H1 (cell line): Measurements from ENCODE around the gene ZBTB33. TPM values are rescaled to one million over a fixed set of nuclear protein-coding genes. Genes with fewer than 3 reads are reported as not detected.

ENCODE experiments used
- CTCF ChIA-PET: fragments of 300-600 bp; sonication (Branson Sonifier 250); formaldehyde crosslinking; loops from one replicate; lab custom pipeline; 2021; ENCODE audit not compliant: partially characterized antibody; lab: Charles Lee
- POLR2A ChIA-PET: fragments of 300-600 bp; sonication (Branson Sonifier 250); formaldehyde crosslinking; loops from one replicate; lab custom pipeline; 2021; ENCODE audit warnings: inconsistent platforms; ENCODE audit not compliant: partially characterized antibody; lab: Charles Lee
- DNase-seq, 2 experiments: peaks; one replicate each; pipeline versions ENCODE4 v3.0.0 to v3.0.0-alpha.2; 2010 to 2022; ENCODE audit warnings: low spot score in 2 of 2, low read depth in 1 of 2, mixed read lengths in 1 of 2
- FAIRE-seq: peaks from 2 replicates; lab custom pipeline; 2011; peaks lifted over from hg19 to GRCh38; lab: Jason Lieb, UNC
- H2AFZ ChIP-seq: 2 replicates; pipeline ENCODE4 v1.8.1; 2012; ENCODE audit warnings: low read length, inconsistent platforms
- H2AK5ac ChIP-seq: 2 replicates; pipeline ENCODE4 v1.6.1; 2013; ENCODE audit warnings: low read depth, low read length
- H2BK120ac ChIP-seq: replicated peaks from 2 replicates; pipeline ENCODE3; 2013; ENCODE audit warnings: low read depth, low read length, inconsistent platforms
- H2BK12ac ChIP-seq: 2 replicates; pipeline ENCODE4 v1.6.1; 2013; ENCODE audit warnings: low read depth, low read length
- H2BK15ac ChIP-seq: 2 replicates; pipeline ENCODE4 v1.6.1; 2013; ENCODE audit warnings: low read length
- H2BK20ac ChIP-seq: 2 replicates; pipeline ENCODE4 v1.6.1; 2013; ENCODE audit warnings: low read length
- H2BK5ac ChIP-seq: 2 replicates; pipeline ENCODE4 v1.6.1; 2013; ENCODE audit warnings: low read depth, low read length
- H3K14ac ChIP-seq: 2 replicates; pipeline ENCODE4 v1.6.1; 2013; ENCODE audit warnings: inconsistent platforms; ENCODE audit not compliant: insufficient read length
- H3K18ac ChIP-seq: 2 replicates; pipeline ENCODE4 v1.6.1; 2013; ENCODE audit warnings: low read length; ENCODE audit errors: extremely low read depth
- H3K23ac ChIP-seq: 2 replicates; pipeline ENCODE4 v1.6.1; 2013; ENCODE audit warnings: inconsistent platforms; ENCODE audit not compliant: insufficient read length
- H3K23me2 ChIP-seq: 2 replicates; pipeline ENCODE4 v1.6.1; 2013; ENCODE audit warnings: low read depth, low read length
- H3K27ac ChIP-seq: 2 replicates; pipeline ENCODE4 v1.6.1; 2011; ENCODE audit warnings: low read depth, low read length, inconsistent platforms
- H3K27me3 ChIP-seq, 4 experiments: replicated peaks in 1 of 4; 1 replicate in 1 of 4; 2 replicates in 3 of 4; pipeline versions ENCODE4 v1.6.1 to v1.8.1; 2011 to 2013; ENCODE audit warnings: low read length in 3 of 4, mild to moderate bottlenecking in 3 of 4, inconsistent platforms in 2 of 4, mixed read lengths in 2 of 4, moderate library complexity in 1 of 4; ENCODE audit not compliant: control insufficient read depth in 3 of 4, insufficient read depth in 3 of 4; ENCODE audit errors: extremely low read depth in 1 of 4
- H3K36me3 ChIP-seq, 4 experiments: 2 replicates each; pipeline versions ENCODE4 v1.6.1 to v1.8.1; 2011 to 2013; ENCODE audit warnings: mild to moderate bottlenecking in 4 of 4, low read length in 3 of 4, moderate library complexity in 2 of 4, control low read depth in 1 of 4, inconsistent platforms in 1 of 4; ENCODE audit not compliant: insufficient read depth in 4 of 4, control insufficient read depth in 2 of 4
- H3K4ac ChIP-seq: replicated peaks from 2 replicates; pipeline ENCODE3; 2013; ENCODE audit warnings: low read length, low read depth, mixed read lengths, inconsistent platforms; ENCODE audit not compliant: insufficient read length
- H3K4me1 ChIP-seq, 4 experiments: replicated peaks in 1 of 4; 1 replicate in 1 of 4; 2 replicates in 3 of 4; pipeline versions ENCODE4 v1.6.1 to v1.8.1; 2011 to 2013; ENCODE audit warnings: low read length in 3 of 4, inconsistent platforms in 2 of 4, mixed read lengths in 1 of 4; ENCODE audit not compliant: insufficient read depth in 4 of 4, control insufficient read depth in 3 of 4
- H3K4me2 ChIP-seq, 2 experiments: 2 replicates each; pipeline versions ENCODE4 v1.6.1 to v1.8.1; 2011 to 2013; ENCODE audit warnings: low read depth in 2 of 2, low read length in 2 of 2, control low read depth in 1 of 2, inconsistent platforms in 1 of 2, mild to moderate bottlenecking in 1 of 2; ENCODE audit not compliant: insufficient read depth in 1 of 2
- H3K4me3 ChIP-seq, 4 experiments: fragments of 200-600, 300-600 bp in 1 of 4; sonication (generic), shearing (Covaris generic), sonication (Bioruptor Twin) in 1 of 4; 2 replicates each; pipeline versions ENCODE4 v1.5.1 to v1.8.1; 2011 to 2016; ENCODE audit warnings: low read length in 4 of 4, low read depth in 3 of 4, control low read depth in 2 of 4, inconsistent platforms in 2 of 4, mild to moderate bottlenecking in 2 of 4, mixed read lengths in 1 of 4, moderate library complexity in 1 of 4; ENCODE audit not compliant: insufficient read depth in 2 of 4; ENCODE audit errors: extremely low read depth in 1 of 4
- H3K56ac ChIP-seq: replicated peaks from 2 replicates; pipeline ENCODE3; 2013; ENCODE audit warnings: low read depth, mild to moderate bottlenecking, mixed read lengths, low read length, inconsistent platforms; ENCODE audit not compliant: insufficient read length
- H3K79me1 ChIP-seq: 2 replicates; pipeline ENCODE4 v1.6.1; 2013; ENCODE audit warnings: low read depth, low read length, control low read depth
- H3K79me2 ChIP-seq, 2 experiments: 2 replicates each; pipeline versions ENCODE4 v1.6.1 to v1.8.1; 2012 to 2013; ENCODE audit warnings: low read length in 2 of 2, mild to moderate bottlenecking in 2 of 2, inconsistent platforms in 1 of 2; ENCODE audit not compliant: insufficient read depth in 2 of 2, control insufficient read depth in 1 of 2
- H3K9ac ChIP-seq, 4 experiments: replicated peaks in 1 of 4; 1 replicate in 1 of 4; 2 replicates in 3 of 4; pipeline versions ENCODE4 v1.6.1 to v1.8.1; 2011 to 2013; ENCODE audit warnings: low read depth in 3 of 4, low read length in 3 of 4, control low read depth in 2 of 4, mild to moderate bottlenecking in 2 of 4, moderate library complexity in 2 of 4, inconsistent platforms in 1 of 4; ENCODE audit errors: extremely low read depth in 1 of 4
- H3K9me3 ChIP-seq, 2 experiments: 2 replicates each; pipeline versions ENCODE4 v1.6.1 to v1.8.1; 2012 to 2013; ENCODE audit warnings: mild to moderate bottlenecking in 2 of 2, moderate library complexity in 2 of 2, control low read depth in 1 of 2, inconsistent platforms in 1 of 2, low read depth in 1 of 2, low read length in 1 of 2, mixed read lengths in 1 of 2; ENCODE audit not compliant: insufficient read depth in 2 of 2
- H4K20me1 ChIP-seq, 2 experiments: replicated peaks in 1 of 2; 2 replicates each; pipeline versions ENCODE3 to v1.8.1; 2011 to 2013; ENCODE audit warnings: inconsistent platforms in 2 of 2, low read length in 2 of 2, mild to moderate bottlenecking in 1 of 2; ENCODE audit not compliant: insufficient read depth in 2 of 2, control insufficient read depth in 1 of 2
- H4K5ac ChIP-seq: 2 replicates; pipeline ENCODE4 v1.6.1; 2013; ENCODE audit warnings: low read length, low read depth, mixed read lengths, inconsistent platforms; ENCODE audit not compliant: insufficient read length
- H4K8ac ChIP-seq: 2 replicates; pipeline ENCODE4 v1.8.0; 2013; ENCODE audit warnings: mild to moderate bottlenecking, moderate library complexity, low read length, inconsistent platforms; ENCODE audit not compliant: insufficient read depth; ENCODE audit errors: extremely low read depth
- H4K91ac ChIP-seq: replicated peaks from 2 replicates; pipeline ENCODE3; 2013; ENCODE audit warnings: low read length, mixed read lengths, inconsistent platforms; ENCODE audit not compliant: insufficient read length
- ATF2 ChIP-seq: IDR thresholded peaks from 2 replicates; pipeline ENCODE4 v1.6.1; 2012; ENCODE audit warnings: low read length, inconsistent platforms
- BRCA1 ChIP-seq: IDR thresholded peaks from 2 replicates; pipeline ENCODE4 v1.6.1; 2012; ENCODE audit warnings: low read depth, low read length, improper control_type of control experiment
- GABPA ChIP-seq: IDR thresholded peaks from 2 replicates; pipeline ENCODE4 v1.6.1; 2011; ENCODE audit warnings: mild to moderate bottlenecking, low read length, moderate library complexity, borderline replicate concordance; ENCODE audit not compliant: insufficient read depth
- PHF8 ChIP-seq: fragments of 200-600 bp; sonication (generic); conservative IDR thresholded peaks from 2 replicates; pipeline ENCODE4 v1.7.1; 2012; ENCODE audit warnings: low read depth, mild to moderate bottlenecking, inconsistent platforms, low read length, moderate library complexity
- RBBP5 ChIP-seq: IDR thresholded peaks from 2 replicates; pipeline ENCODE4 v1.7.1; 2012; ENCODE audit warnings: low read depth, mild to moderate bottlenecking, inconsistent platforms, low read length, moderate library complexity, borderline replicate concordance
- RFX5 ChIP-seq: IDR thresholded peaks from 2 replicates; pipeline ENCODE4 v1.6.1; 2011; ENCODE audit warnings: low read depth, low read length, improper control_type of control experiment, borderline replicate concordance
- SIX5 ChIP-seq: IDR thresholded peaks from 2 replicates; pipeline ENCODE4 v1.6.1; 2011; ENCODE audit warnings: mild to moderate bottlenecking, low read depth, low read length
- SP4 ChIP-seq: IDR thresholded peaks from 2 replicates; pipeline ENCODE4 v1.6.1; 2012; ENCODE audit warnings: low read length, inconsistent platforms
- TAF7 ChIP-seq: optimal IDR thresholded peaks from 2 replicates; pipeline ENCODE3; 2011; ENCODE audit warnings: low read depth, mild to moderate bottlenecking, inconsistent platforms, low read length, moderate library complexity, borderline replicate concordance
- YY1 ChIP-seq: IDR thresholded peaks from 2 replicates; pipeline ENCODE4 v1.6.1; 2011; ENCODE audit warnings: low read depth, mild to moderate bottlenecking, low read length
- polyA plus RNA-seq, 7 experiments: library from polyadenylated mRNA; depleted of rRNA in 3 of 7; stranded (reverse) in 5 of 7; unstranded in 2 of 7; fragments of >200 nt in 5 of 7; fragments of 200-250 nt in 2 of 7; gene quantifications; 1 replicate in 5 of 7; 2 replicates in 1 of 7; 4 replicates in 1 of 7; pipeline versions ENCODE4 v1.2.1 to v1.2.3, GENCODE V29; 2011 to 2013; ENCODE audit warnings: missing spikeins in 2 of 7, mixed read lengths in 2 of 7
- total RNA-seq: library from RNA; stranded (reverse); fragmentation: NEBNext Ultra II Directional; extraction: Animal tissue kit (Norgen Biotek cat#: 25700); gene quantifications from 2 replicates; pipeline ENCODE4 v1.2.1, GENCODE V29; 2021

The ZBTB33 gene
- total and polyA plus RNA-seq, 2 of the 8 experiments (the other 6 are each of a cell fraction or from before 2014, with no cell fraction given): 3.4 to 14.9 TPM

- Histone ChIP-seq H4K5ac (no peak overlapping the region), H3K36me3 (no peaks in the 10 kb centered on the region), H2AK5ac (no peak overlapping the region), H2BK20ac (no peak overlapping the region), H2AFZ (no peak overlapping the region), H2BK12ac (no peak overlapping the region), H3K4me1 (no peaks in the 10 kb centered on the region), H3K27me3 (no peaks in the 10 kb centered on the region), H3K79me1 (no peaks in the 10 kb centered on the region), H4K91ac (no peak overlapping the region), H2BK120ac (no peak overlapping the region), H3K79me2 (no peaks in the 10 kb centered on the region), H3K9me3 (no peaks in the 10 kb centered on the region), H3K27ac (no peak overlapping the region), H3K9ac (no peak overlapping the region), H3K4me2 (no peak overlapping the region), H3K4me3 (no peak overlapping the region), H2BK5ac (no peak overlapping the region), H2BK15ac (no peak overlapping the region), H4K20me1 (no peaks in the 10 kb centered on the region), H3K23ac (no peak overlapping the region), H3K18ac (no peak overlapping the region), H3K4ac (no peak overlapping the region), H3K14ac (no peak overlapping the region), H4K8ac (no peak overlapping the region), H3K23me2 (no peaks in the 10 kb centered on the region), H3K56ac (no peak overlapping the region)
- FAIRE-seq (no peak), DNase-seq (no peak)
- no peak for TF ChIP-seq ATF2
- TF ChIP-seq RBBP5: no peak
- no peak for TF ChIP-seq BRCA1
- TF ChIP-seq TAF7: no peak
- no peak for TF ChIP-seq PHF8
- TF ChIP-seq SIX5: no peak
- TF ChIP-seq RFX5: no peak
- no peak for TF ChIP-seq GABPA
- TF ChIP-seq SP4: no peak
- TF ChIP-seq YY1: no peak
- ChIA-PET POLR2A (interaction anchor here (0.6 kb wide), 1 partner anchor 36 kb away, joined by 3 read pairs; no protein-coding TSS in a partner anchor), CTCF (interaction anchor here (1.9 kb wide), 1 partner anchor 9 kb away, joined by 8 read pairs; no protein-coding TSS in a partner anchor)
Observed at GRCh38 chrX:120290107-120290506, 39.5 kb downstream of the ZBTB33 start.
